ENCODE data around the gene TRIP10. TPM values are rescaled to one million over a fixed set of nuclear protein-coding genes. Genes with fewer than 3 reads are reported as not detected.
"Not testable (repeated sequence)": the region's sequence is repeated elsewhere in the genome, so short reads cannot be mapped to it uniquely, and the experiment has no call there.

Gene TRIP10
- total RNA-seq, 1 donor from 2014 or later = 40.7 TPM

- peak; percentile 78 for DNase-seq
Measured at GRCh38 chr19:6744381-6745301, 5.2 kb downstream of the TRIP10 start.

- no peak for DNase-seq
Measured at GRCh38 chr19:6745965-6746364, 6.5 kb downstream of the TRIP10 start.

GRCh38 chr19:6748543-6748942 is 9.1 kb downstream of the TRIP10 start:
- not testable (repeated sequence) for DNase-seq

GRCh38 chr19:6750062-6750461 is 10.6 kb downstream of the TRIP10 start:
- no peak for DNase-seq

GRCh38 chr19:6751189-6751588 is 11.7 kb downstream of the TRIP10 start:
- DNase-seq = no peak

GRCh38 chr19:6752256-6753177 is 13.0 kb downstream of the TRIP10 start:
- no peak for DNase-seq

GRCh38 chr19:6753178-6754031 is 13.9 kb downstream of the TRIP10 start:
- peak; percentile 74 for DNase-seq

- DNase-seq = no peak
Measured at GRCh38 chr19:6754136-6754535, 14.7 kb downstream of the TRIP10 start.

- DNase-seq = no peak
Measured at GRCh38 chr19:6754653-6755463, 15.4 kb downstream of the TRIP10 start.

- no peak for DNase-seq
Measured at GRCh38 chr19:6760606-6761005, 21.1 kb downstream of the TRIP10 start.

- peak; percentile 43 for DNase-seq
Measured at GRCh38 chr19:6761053-6761676, 21.7 kb downstream of the TRIP10 start.

GRCh38 chr19:6762253-6762797 is 22.8 kb downstream of the TRIP10 start:
- not testable (repeated sequence) for DNase-seq

GRCh38 chr19:6765738-6766356 is 26.4 kb downstream of the TRIP10 start:
- DNase-seq = no peak

GRCh38 chr19:6766357-6767080 is 27.0 kb downstream of the TRIP10 start:
- no peak for DNase-seq

GRCh38 chr19:6767081-6767356 is 27.5 kb downstream of the TRIP10 start:
- DNase-seq = no peak

GRCh38 chr19:6767357-6768235 is 28.1 kb downstream of the TRIP10 start, which contains the start of gene SH2D3A:
Gene SH2D3A, minus strand, starts transcription at chr19:6767435. Its CDS starts 3,687 bp downstream, at chr19:6763748.
- DNase-seq = peak; percentile 55

- no peak for DNase-seq
Measured at GRCh38 chr19:6768236-6768785, 28.8 kb downstream of the TRIP10 start.

GRCh38 chr19:6769006-6769619 is 29.6 kb downstream of the TRIP10 start:
- peak; percentile 50 for DNase-seq

All from dermis blood vessel endothelial cell (primary cell).